Keratinocyte (primary cell): Measurements from ENCODE around the gene CLK3. TPM values are rescaled to one million over a fixed set of nuclear protein-coding genes. Genes with fewer than 3 reads are reported as not detected.
A peak's percentile ranks its signal among the peaks of the same experiment; 100 is the strongest.

Source experiments
- DNase-seq: peaks from one replicate; pipeline ENCODE4 v3.0.0-alpha.2; 2011; ENCODE audit warnings: low read depth, missing footprints, low spot score
- FAIRE-seq: peaks from 2 replicates; lab custom pipeline; 2011; peaks lifted over from hg19 to GRCh38; lab: Jason Lieb, UNC
- H2AFZ ChIP-seq: 2 replicates; pipeline ENCODE4 v1.6.0; 2012; ENCODE audit warnings: low read length, control low read depth, inconsistent platforms; ENCODE audit not compliant: control insufficient read depth
- H3K27ac ChIP-seq: 2 replicates; pipeline ENCODE4 v1.5.1; 2011; ENCODE audit warnings: low read length; ENCODE audit not compliant: control insufficient read depth, insufficient read depth
- H3K27me3 ChIP-seq: 3 replicates; pipeline ENCODE4 v1.6.0; 2011; ENCODE audit warnings: low read length; ENCODE audit not compliant: control insufficient read depth, insufficient read depth; ENCODE audit errors: extremely low read depth
- H3K36me3 ChIP-seq, 2 experiments: 2 replicates in 1 of 2; 3 replicates in 1 of 2; pipeline ENCODE4 v1.5.1; 2011; ENCODE audit warnings: low read length in 2 of 2, mild to moderate bottlenecking in 1 of 2; ENCODE audit not compliant: control insufficient read depth in 2 of 2, insufficient read depth in 2 of 2; ENCODE audit errors: extremely low read depth in 1 of 2
- H3K4me1 ChIP-seq: 3 replicates; pipeline ENCODE4 v1.5.1; 2011; ENCODE audit warnings: low read length; ENCODE audit not compliant: control insufficient read depth, insufficient read depth; ENCODE audit errors: extremely low read depth
- H3K4me2 ChIP-seq: 3 replicates; pipeline ENCODE4 v1.6.0; 2011; ENCODE audit warnings: low read depth, low read length; ENCODE audit not compliant: control insufficient read depth, insufficient read depth; ENCODE audit errors: extremely low read depth
- H3K4me3 ChIP-seq, 3 experiments: fragments of 200-600 bp in 1 of 3; sonication (generic) in 1 of 3; 2 replicates in 2 of 3; 3 replicates in 1 of 3; pipeline ENCODE4 v1.5.1; 2011 to 2016; ENCODE audit warnings: low read length in 3 of 3, mild to moderate bottlenecking in 3 of 3, control low read depth in 2 of 3, inconsistent platforms in 1 of 3, low read depth in 1 of 3, mixed read lengths in 1 of 3, mixed run types in 1 of 3, moderate library complexity in 1 of 3; ENCODE audit not compliant: control insufficient read depth in 2 of 3, insufficient read depth in 2 of 3; ENCODE audit errors: extremely low read depth in 1 of 3
- H3K79me2 ChIP-seq: 2 replicates; pipeline ENCODE4 v1.6.0; 2012; ENCODE audit warnings: low read length; ENCODE audit not compliant: control insufficient read depth, insufficient read depth
- H3K9ac ChIP-seq: 3 replicates; pipeline ENCODE4 v1.6.0; 2011; ENCODE audit warnings: low read length; ENCODE audit not compliant: control insufficient read depth, insufficient read depth; ENCODE audit errors: extremely low read depth
- H3K9me1 ChIP-seq: 3 replicates; pipeline ENCODE4 v1.6.0; 2011; ENCODE audit warnings: low read length; ENCODE audit not compliant: control insufficient read depth, insufficient read depth; ENCODE audit errors: extremely low read depth
- H3K9me3 ChIP-seq: 2 replicates; pipeline ENCODE4 v1.5.1; 2012; ENCODE audit warnings: low read depth, low read length; ENCODE audit not compliant: control insufficient read depth
- H4K20me1 ChIP-seq: 3 replicates; pipeline ENCODE4 v1.6.0; 2011; ENCODE audit warnings: low read length; ENCODE audit not compliant: control insufficient read depth, insufficient read depth; ENCODE audit errors: extremely low read depth
- CTCF ChIP-seq, 3 experiments: IDR thresholded peaks in 1 of 3; conservative IDR thresholded peaks in 1 of 3; optimal IDR thresholded peaks in 1 of 3; 2 replicates in 2 of 3; 3 replicates in 1 of 3; pipeline versions ENCODE3 to v1.5.1; 2011; ENCODE audit warnings: low read length in 3 of 3, mild to moderate bottlenecking in 3 of 3, moderate library complexity in 2 of 3, control low read depth in 1 of 3, inconsistent platforms in 1 of 3; ENCODE audit not compliant: insufficient read depth in 2 of 3; ENCODE audit errors: extremely low read depth in 1 of 3
- EZH2 ChIP-seq: IDR thresholded peaks from one replicate; pipeline ENCODE4 v1.6.1; 2012; ENCODE audit warnings: inconsistent platforms, mild to moderate bottlenecking, low read length, moderate library complexity
- dilution Hi-C: fragments of 300-500 bp; cut with MboI; formaldehyde crosslinking; loops from one replicate; pipeline ENCODE4 v1.7.0; 2020; ENCODE audit warnings: low sequenced_read_pairs; ENCODE audit not compliant: extremely low pct_ligation_motif_present
- polyA plus RNA-seq, 5 experiments: library from polyadenylated mRNA; depleted of rRNA in 3 of 5; stranded (reverse) in 3 of 5; stranded (forward) in 1 of 5; unstranded in 1 of 5; fragments of >200 nt; gene quantifications; 1 replicate in 1 of 5; 2 replicates in 3 of 5; 3 replicates in 1 of 5; pipeline versions ENCODE4 v1.2.1 to v1.2.3, GENCODE V29; 2011 to 2012; ENCODE audit warnings: missing spikeins in 2 of 5, low read depth in 1 of 5, low replicate concordance in 1 of 5

Gene CLK3
- polyA plus RNA-seq, 1 donor (not counting 4 experiments of a cell fraction or from before 2014, with no cell fraction given), result 61.2 TPM

DNA sequence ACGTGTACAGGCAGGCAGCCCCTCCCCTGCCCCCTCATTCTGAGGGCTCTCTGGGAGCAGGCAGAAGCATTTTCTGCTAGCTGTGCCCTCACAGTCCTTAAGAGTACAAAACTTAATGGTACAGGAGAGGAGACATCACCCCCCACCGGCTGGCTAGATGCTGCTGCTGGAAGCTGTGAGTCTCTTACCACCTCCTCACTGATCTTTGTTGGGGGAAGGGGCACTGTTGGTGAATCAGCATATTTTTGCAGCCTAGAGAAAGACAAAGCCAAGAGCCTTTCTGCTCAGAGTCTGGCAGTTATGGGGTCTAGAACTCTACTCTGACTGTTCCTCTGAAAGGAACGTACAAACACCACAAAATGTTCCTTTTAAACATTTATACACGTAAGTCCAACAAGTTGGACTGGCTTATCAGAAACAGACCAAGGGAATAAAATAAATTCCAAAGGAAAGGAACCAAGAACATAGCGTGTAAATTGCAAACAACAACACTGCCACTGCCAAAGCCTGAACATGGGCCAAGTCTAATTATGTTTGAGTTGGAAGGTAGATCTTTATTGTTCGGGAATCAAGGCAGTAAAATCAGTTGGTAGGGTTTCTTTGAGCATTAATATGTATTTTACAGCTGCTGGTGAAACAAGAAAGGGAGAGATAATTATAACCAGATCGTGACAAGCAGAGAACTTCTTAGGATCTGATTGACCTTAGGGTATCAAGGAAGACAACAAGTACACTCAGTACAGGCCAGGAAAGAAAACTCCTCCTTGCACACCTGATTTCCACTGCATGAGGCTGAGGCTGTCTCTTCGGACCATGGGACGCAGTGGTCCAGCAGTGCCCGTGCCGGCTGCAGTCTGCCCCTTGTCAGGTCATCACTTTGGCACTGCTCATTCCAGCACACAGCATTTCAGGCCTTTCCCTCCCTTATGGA, 27.4 kb downstream of the CLK3 start:
- no peak for DNase-seq
- dilution Hi-C loops, result loop anchor here (10.0 kb wide), 1 partner anchor 132 kb away; no protein-coding TSS in a partner anchor
- no peak overlapping the region for H3K4me2 ChIP-seq

DNA sequence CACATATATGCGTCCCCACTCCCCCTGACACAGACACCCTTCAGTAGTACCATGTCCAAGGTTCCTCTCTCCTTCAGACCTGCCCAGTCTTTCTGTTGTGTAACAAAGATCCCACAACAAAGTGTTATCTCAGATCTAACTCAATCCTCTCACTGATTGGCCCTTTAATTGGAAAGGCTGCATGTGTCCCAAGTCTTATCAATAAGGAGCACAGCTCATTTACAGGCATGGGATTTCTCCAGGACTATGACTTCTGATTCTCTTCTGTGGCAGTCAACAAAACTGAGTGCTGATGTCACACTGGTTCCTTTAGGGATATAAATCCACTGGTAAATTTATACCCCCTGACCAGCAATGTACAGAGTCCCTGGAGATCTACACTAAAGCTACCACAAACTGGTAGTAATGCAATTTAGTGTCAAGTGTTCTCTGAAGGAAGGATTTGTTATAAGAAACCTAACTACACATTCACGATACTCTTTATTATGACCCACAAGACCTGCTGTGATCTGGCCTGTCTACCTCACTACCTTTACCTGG, 28.1 kb downstream of the CLK3 start:
- DNase-seq (no peak), FAIRE-seq (no peak)
- dilution Hi-C loops, result loop anchor here (10.0 kb wide), 1 partner anchor 131 kb away; no protein-coding TSS in a partner anchor
- H3K36me3 ChIP-seq, result peaks cover 10 to 13% of the 10 kb centered on the region in 2 experiments
- H3K27me3 ChIP-seq, result no peaks in the 10 kb centered on the region
- TF ChIP-seq EZH2 (no peak), CTCF (optimal IDR thresholded peaks at IDR 0.05 in 1 of 3, IDR thresholded peaks at IDR 0.05 in 1 of 3, conservative IDR thresholded peaks at IDR 0.05 in 1 of 3; ENCODE audit: extremely low read depth in 1 of 3, insufficient read depth in 2 of 3, low read length in 3 of 3) (no peak)
- H3K4me2 ChIP-seq, result no peak overlapping the region
- H3K79me2 ChIP-seq, result peaks cover 9% of the 10 kb centered on the region
- H2AFZ ChIP-seq, result no peak overlapping the region
- peaks cover 3% of the 10 kb centered on the region for H3K9me1 ChIP-seq
- no peak overlapping the region for H3K4me3 ChIP-seq
- peaks cover 17% of the 10 kb centered on the region for H3K4me1 ChIP-seq
- no peaks in the 10 kb centered on the region for H3K9me3 ChIP-seq
- no peak overlapping the region for H3K9ac ChIP-seq
- peaks cover 6% of the 10 kb centered on the region for H4K20me1 ChIP-seq
- H3K27ac ChIP-seq, result no peak overlapping the region

More for the DNA sequence above, 27.4 kb downstream of the CLK3 start:
- H4K20me1 ChIP-seq, result peaks cover 6% of the 10 kb centered on the region
- peaks cover 9% of the 10 kb centered on the region for H3K79me2 ChIP-seq
- FAIRE-seq, result no peak
- H3K27ac ChIP-seq, result no peak overlapping the region
- H2AFZ ChIP-seq, result no peak overlapping the region
- no peak overlapping the region for H3K4me3 ChIP-seq
- TF ChIP-seq CTCF (optimal IDR thresholded peaks at IDR 0.05 in 1 of 3, IDR thresholded peaks at IDR 0.05 in 1 of 3, conservative IDR thresholded peaks at IDR 0.05 in 1 of 3; ENCODE audit: extremely low read depth in 1 of 3, insufficient read depth in 2 of 3, low read length in 3 of 3) (no peak), EZH2 (no peak)
- H3K9me3 ChIP-seq, result no peaks in the 10 kb centered on the region
- no peaks in the 10 kb centered on the region for H3K27me3 ChIP-seq
- H3K9me1 ChIP-seq, result peaks cover 3% of the 10 kb centered on the region
- peak overlapping the region; percentile 47 for H3K9ac ChIP-seq
- peaks cover 17% of the 10 kb centered on the region for H3K4me1 ChIP-seq
- peaks cover 10 to 13% of the 10 kb centered on the region in 2 experiments for H3K36me3 ChIP-seq
